Neural progenitor cell (in vitro differentiated cells): ENCODE data around the gene LATS1.

ENCODE experiments used
- CTCF ChIP-seq: fragments of 200-600 bp; sonication (generic); IDR thresholded peaks from 2 replicates; pipeline ENCODE4 v1.5.1; 2017; ENCODE audit warnings: antibody characterized with exemption, mild to moderate bottlenecking
- EZH2 ChIP-seq: fragments of 200-600 bp; sonication (generic); IDR thresholded peaks from 2 replicates; pipeline ENCODE4 v1.6.1; 2017; ENCODE audit warnings: antibody characterized with exemption, mild to moderate bottlenecking, moderate library complexity
- EZH2phosphoT487 ChIP-seq: fragments of 200-600 bp; sonication (generic); IDR thresholded peaks from 2 replicates; pipeline ENCODE4 v1.6.1; 2017; ENCODE audit warnings: antibody characterized with exemption

GRCh38 chr6:149746147-149746946, 28.4 kb upstream of the LATS1 start, which contains the start of gene NUP43:
- no peak for TF ChIP-seq EZH2phosphoT487
- peak; percentile 46 for TF ChIP-seq CTCF
- TF ChIP-seq EZH2: no peak
